Measurements from ENCODE around the gene DDX17.
"Not testable (repeated sequence)": the region's sequence is repeated elsewhere in the genome, so short reads cannot be mapped to it uniquely, and the experiment has no call there.

The DDX17 gene

GRCh38 chr22:38487946-38488345 lies 18.2 kb downstream of the DDX17 start:
- no peak for ATAC-seq (replicated peaks; ENCODE audit: extremely low read depth, poor library complexity, severe bottlenecking)
- no peak overlapping the region for H3K4me3 Mint-ChIP-seq
- H3K36me3 Mint-ChIP-seq (ENCODE audit: insufficient read depth): peaks cover 93% of the 10 kb centered on the region

GRCh38 chr22:38485783-38486182 lies 20.3 kb downstream of the DDX17 start:
- peak overlapping the region; percentile 46 for H3K27ac Mint-ChIP-seq (ENCODE audit: low read depth)
- DNase-seq (ENCODE audit: low spot score in 2 of 2) (no peak), ATAC-seq (replicated peaks; ENCODE audit: extremely low read depth, poor library complexity, severe bottlenecking) (no peak)
- H3K27me3 Mint-ChIP-seq: no peaks in the 10 kb centered on the region
- no peaks in the 10 kb centered on the region for H3K9me3 Mint-ChIP-seq
- no peak overlapping the region for H3K4me3 Mint-ChIP-seq
- H3K36me3 Mint-ChIP-seq (ENCODE audit: insufficient read depth): peaks cover 86% of the 10 kb centered on the region
- H3K4me1 Mint-ChIP-seq: peaks cover 31% of the 10 kb centered on the region

More at GRCh38 chr22:38487946-38488345, 18.2 kb downstream of the DDX17 start:
- peaks cover 26% of the 10 kb centered on the region for H3K4me1 Mint-ChIP-seq
- no peak for DNase-seq (ENCODE audit: low spot score in 2 of 2)
- no peaks in the 10 kb centered on the region for H3K9me3 Mint-ChIP-seq
- H3K27me3 Mint-ChIP-seq: no peaks in the 10 kb centered on the region
- H3K27ac Mint-ChIP-seq (ENCODE audit: low read depth): no peak overlapping the region

GRCh38 chr22:38484244-38484643 lies 21.9 kb downstream of the DDX17 start:
- H3K9me3 Mint-ChIP-seq: no peaks in the 10 kb centered on the region

GRCh38 chr22:38482662-38483308 lies 23.3 kb downstream of the DDX17 start:
- peaks cover 61% of the 10 kb centered on the region for H3K36me3 Mint-ChIP-seq (ENCODE audit: insufficient read depth)
- DNase-seq (ENCODE audit: low spot score in 2 of 2) (no peak), ATAC-seq (replicated peaks; ENCODE audit: extremely low read depth, poor library complexity, severe bottlenecking) (no peak)
- no peaks in the 10 kb centered on the region for H3K27me3 Mint-ChIP-seq
- no peak overlapping the region for H3K4me3 Mint-ChIP-seq
- H3K9me3 Mint-ChIP-seq: no peaks in the 10 kb centered on the region
- peak overlapping the region; percentile 60 for H3K27ac Mint-ChIP-seq (ENCODE audit: low read depth)
- peaks cover 20% of the 10 kb centered on the region for H3K4me1 Mint-ChIP-seq

More at GRCh38 chr22:38484244-38484643, 21.9 kb downstream of the DDX17 start:
- Mint-ChIP-seq H3K4me3 (no peak overlapping the region), H3K27me3 (no peaks in the 10 kb centered on the region), H3K27ac (ENCODE audit: low read depth) (peak overlapping the region; percentile 60), H3K4me1 (peaks cover 24% of the 10 kb centered on the region), H3K36me3 (ENCODE audit: insufficient read depth) (peaks cover 75% of the 10 kb centered on the region)
- ATAC-seq (replicated peaks; ENCODE audit: extremely low read depth, poor library complexity, severe bottlenecking) (no peak), DNase-seq (ENCODE audit: low spot score in 2 of 2) (no peak)

GRCh38 chr22:38481871-38482332 lies 24.2 kb downstream of the DDX17 start:
- Mint-ChIP-seq H3K4me3 (no peak overlapping the region), H3K27me3 (no peaks in the 10 kb centered on the region), H3K27ac (ENCODE audit: low read depth) (no peak overlapping the region), H3K9me3 (no peaks in the 10 kb centered on the region), H3K36me3 (ENCODE audit: insufficient read depth) (peaks cover 54% of the 10 kb centered on the region), H3K4me1 (peaks cover 18% of the 10 kb centered on the region)
- DNase-seq (ENCODE audit: low spot score in 2 of 2) (no peak), ATAC-seq (replicated peaks; ENCODE audit: extremely low read depth, poor library complexity, severe bottlenecking) (no peak)

GRCh38 chr22:38481162-38481870 lies 24.8 kb downstream of the DDX17 start:
- no peak for DNase-seq (ENCODE audit: low spot score in 2 of 2)
- H3K36me3 Mint-ChIP-seq (ENCODE audit: insufficient read depth): peaks cover 48% of the 10 kb centered on the region
- no peaks in the 10 kb centered on the region for H3K27me3 Mint-ChIP-seq
- H3K4me1 Mint-ChIP-seq: peaks cover 18% of the 10 kb centered on the region
- peak overlapping the region; percentile 27 for H3K27ac Mint-ChIP-seq (ENCODE audit: low read depth)
- no peak overlapping the region for H3K4me3 Mint-ChIP-seq
- H3K9me3 Mint-ChIP-seq: no peaks in the 10 kb centered on the region
- no peak for ATAC-seq (replicated peaks; ENCODE audit: extremely low read depth, poor library complexity, severe bottlenecking)

- no peak overlapping the region for H3K27ac Mint-ChIP-seq (ENCODE audit: low read depth)
- H3K36me3 Mint-ChIP-seq (ENCODE audit: insufficient read depth): peaks cover 29% of the 10 kb centered on the region
Observed at GRCh38 chr22:38479096-38479837, 26.8 kb downstream of the DDX17 start.

GRCh38 chr22:38477585-38477984 lies 28.5 kb downstream of the DDX17 start:
- Mint-ChIP-seq H3K27ac (ENCODE audit: low read depth) (no peak overlapping the region), H3K9me3 (no peaks in the 10 kb centered on the region), H3K36me3 (ENCODE audit: insufficient read depth) (peaks cover 14% of the 10 kb centered on the region)

More at GRCh38 chr22:38479096-38479837, 26.8 kb downstream of the DDX17 start:
- Mint-ChIP-seq H3K4me3 (no peak overlapping the region), H3K27me3 (no peaks in the 10 kb centered on the region), H3K9me3 (no peaks in the 10 kb centered on the region), H3K4me1 (peaks cover 16% of the 10 kb centered on the region)
- no peak for ATAC-seq (replicated peaks; ENCODE audit: extremely low read depth, poor library complexity, severe bottlenecking)
- DNase-seq (ENCODE audit: low spot score in 2 of 2): no peak

GRCh38 chr22:38474003-38474607 lies 32.0 kb downstream of the DDX17 start:
- H3K4me3 Mint-ChIP-seq: no peak overlapping the region
- no peak for ATAC-seq (replicated peaks; ENCODE audit: extremely low read depth, poor library complexity, severe bottlenecking)

More at GRCh38 chr22:38477585-38477984, 28.5 kb downstream of the DDX17 start:
- H3K4me3 Mint-ChIP-seq: no peak overlapping the region
- H3K4me1 Mint-ChIP-seq: peaks cover 5% of the 10 kb centered on the region
- no peak for ATAC-seq (replicated peaks; ENCODE audit: extremely low read depth, poor library complexity, severe bottlenecking)
- H3K27me3 Mint-ChIP-seq: no peaks in the 10 kb centered on the region
- no peak for DNase-seq (ENCODE audit: low spot score in 2 of 2)

GRCh38 chr22:38471237-38471636 lies 34.9 kb downstream of the DDX17 start:
- H3K27me3 Mint-ChIP-seq: peaks cover 24% of the 10 kb centered on the region
- no peaks in the 10 kb centered on the region for H3K36me3 Mint-ChIP-seq (ENCODE audit: insufficient read depth)
- ATAC-seq (replicated peaks; ENCODE audit: extremely low read depth, poor library complexity, severe bottlenecking) (no peak), DNase-seq (ENCODE audit: low spot score in 2 of 2) (no peak)
- H3K27ac Mint-ChIP-seq (ENCODE audit: low read depth): no peak overlapping the region
- no peak overlapping the region for H3K4me3 Mint-ChIP-seq
- peaks cover 8% of the 10 kb centered on the region for H3K4me1 Mint-ChIP-seq
- H3K9me3 Mint-ChIP-seq: no peaks in the 10 kb centered on the region

More at GRCh38 chr22:38474003-38474607, 32.0 kb downstream of the DDX17 start:
- Mint-ChIP-seq H3K36me3 (ENCODE audit: insufficient read depth) (no peaks in the 10 kb centered on the region), H3K27ac (ENCODE audit: low read depth) (no peak overlapping the region), H3K4me1 (no peaks in the 10 kb centered on the region), H3K27me3 (peaks cover 4% of the 10 kb centered on the region), H3K9me3 (no peaks in the 10 kb centered on the region)
- DNase-seq (ENCODE audit: low spot score in 2 of 2): no peak

GRCh38 chr22:38470179-38470578 lies 35.9 kb downstream of the DDX17 start:
- H3K4me1 Mint-ChIP-seq: not testable (repeated sequence)

GRCh38 chr22:38469306-38469781 lies 36.8 kb downstream of the DDX17 start:
- Mint-ChIP-seq H3K4me1 (peaks cover 8% of the 10 kb centered on the region), H3K4me3 (no peak overlapping the region), H3K27me3 (peaks cover 40% of the 10 kb centered on the region), H3K9me3 (no peaks in the 10 kb centered on the region), H3K36me3 (ENCODE audit: insufficient read depth) (no peaks in the 10 kb centered on the region), H3K27ac (ENCODE audit: low read depth) (no peak overlapping the region)
- ATAC-seq (replicated peaks; ENCODE audit: extremely low read depth, poor library complexity, severe bottlenecking): no peak
- no peak for DNase-seq (ENCODE audit: low spot score in 2 of 2)

More at GRCh38 chr22:38470179-38470578, 35.9 kb downstream of the DDX17 start:
- not testable (repeated sequence) for H3K4me3 Mint-ChIP-seq; ATAC-seq (replicated peaks; ENCODE audit: extremely low read depth, poor library complexity, severe bottlenecking); H3K9me3 Mint-ChIP-seq; DNase-seq (ENCODE audit: low spot score in 2 of 2); H3K27ac Mint-ChIP-seq (ENCODE audit: low read depth); H3K36me3 Mint-ChIP-seq (ENCODE audit: insufficient read depth)
- H3K27me3 Mint-ChIP-seq: peaks cover 34% of the 10 kb centered on the region

Measured in central memory CD8-positive, alpha-beta T cell (primary cell).